Measurements from ENCODE around the gene FAM168B. TPM values are rescaled to one million over a fixed set of nuclear protein-coding genes. Genes with fewer than 3 reads are reported as not detected.

The FAM168B gene
- total RNA-seq, 1 experiment from 2014 or later = 69.6 TPM

DNA sequence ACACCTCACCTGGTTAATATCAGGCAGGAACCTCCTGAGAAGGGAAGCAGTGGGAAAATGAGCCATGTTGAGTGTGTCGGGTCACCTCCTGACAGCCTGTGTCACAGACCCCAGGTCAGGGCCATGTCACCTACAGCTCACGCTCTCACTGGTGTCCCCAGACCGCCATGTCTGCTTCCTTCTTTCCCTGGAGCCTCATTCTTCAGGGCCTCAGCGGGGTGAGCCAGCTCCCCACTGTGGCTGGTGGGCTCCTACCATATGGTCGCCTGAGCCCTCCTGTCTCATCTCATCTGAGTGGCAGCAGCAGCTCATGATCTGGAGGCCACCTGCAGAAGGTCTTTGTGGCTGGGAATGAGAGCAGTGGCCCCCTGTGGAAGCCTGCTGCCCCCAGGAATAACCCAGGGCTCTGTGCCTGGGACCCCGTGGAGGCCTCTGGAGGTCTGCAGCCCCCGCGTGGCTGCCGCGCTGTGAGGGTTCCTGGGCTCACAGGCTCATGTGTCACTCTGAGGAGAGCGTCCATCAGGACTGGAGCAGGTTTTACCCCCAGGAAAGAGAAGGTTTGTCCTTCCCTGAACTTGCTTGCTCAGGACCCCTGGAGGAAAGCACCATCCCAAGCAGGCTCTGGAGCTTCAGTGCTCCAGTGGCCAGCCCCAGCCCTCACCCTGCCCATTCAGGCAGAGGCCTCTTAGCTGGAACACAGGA is 56.4 kb downstream of the FAM168B start:
- in situ Hi-C loops (cut with HindIII; ENCODE audit: low pct_unique_long_range_greater_than_20kb, low sequenced_read_pairs) = no loop called here
- no peak for DNase-seq (ENCODE audit: low read depth, low spot score)

DNA sequence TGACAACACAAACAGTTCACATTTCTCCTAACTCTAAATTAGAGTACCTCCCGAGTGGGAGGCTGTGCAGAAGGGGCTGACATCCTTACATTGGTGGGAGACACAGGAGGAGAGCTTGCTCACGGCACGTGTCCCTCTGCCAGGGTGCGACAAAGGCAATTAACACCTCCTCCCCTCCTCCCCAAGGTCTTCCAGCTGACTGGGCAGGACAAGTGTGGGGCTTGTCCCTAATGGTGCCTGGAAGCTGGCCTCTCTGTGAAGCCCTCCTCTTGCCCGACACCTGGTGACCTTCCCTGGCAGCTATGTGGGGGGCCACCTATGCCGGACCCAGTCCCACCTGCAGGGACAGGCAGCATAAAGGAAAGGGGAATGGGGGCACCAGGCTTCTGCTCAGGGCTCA is 57.0 kb downstream of the FAM168B start:
- in situ Hi-C loops (cut with HindIII; ENCODE audit: low pct_unique_long_range_greater_than_20kb, low sequenced_read_pairs) = no loop called here
- DNase-seq (ENCODE audit: low read depth, low spot score) = no peak

GRCh38 chr2:131035826-131036231 is 57.4 kb downstream of the FAM168B start:
- no peak for DNase-seq (ENCODE audit: low read depth, low spot score)
- in situ Hi-C loops (cut with HindIII; ENCODE audit: low pct_unique_long_range_greater_than_20kb, low sequenced_read_pairs) = no loop called here

- in situ Hi-C loops (cut with HindIII; ENCODE audit: low pct_unique_long_range_greater_than_20kb, low sequenced_read_pairs) = no loop called here
Measured at GRCh38 chr2:131035112-131035825, 58.0 kb downstream of the FAM168B start.

DNA sequence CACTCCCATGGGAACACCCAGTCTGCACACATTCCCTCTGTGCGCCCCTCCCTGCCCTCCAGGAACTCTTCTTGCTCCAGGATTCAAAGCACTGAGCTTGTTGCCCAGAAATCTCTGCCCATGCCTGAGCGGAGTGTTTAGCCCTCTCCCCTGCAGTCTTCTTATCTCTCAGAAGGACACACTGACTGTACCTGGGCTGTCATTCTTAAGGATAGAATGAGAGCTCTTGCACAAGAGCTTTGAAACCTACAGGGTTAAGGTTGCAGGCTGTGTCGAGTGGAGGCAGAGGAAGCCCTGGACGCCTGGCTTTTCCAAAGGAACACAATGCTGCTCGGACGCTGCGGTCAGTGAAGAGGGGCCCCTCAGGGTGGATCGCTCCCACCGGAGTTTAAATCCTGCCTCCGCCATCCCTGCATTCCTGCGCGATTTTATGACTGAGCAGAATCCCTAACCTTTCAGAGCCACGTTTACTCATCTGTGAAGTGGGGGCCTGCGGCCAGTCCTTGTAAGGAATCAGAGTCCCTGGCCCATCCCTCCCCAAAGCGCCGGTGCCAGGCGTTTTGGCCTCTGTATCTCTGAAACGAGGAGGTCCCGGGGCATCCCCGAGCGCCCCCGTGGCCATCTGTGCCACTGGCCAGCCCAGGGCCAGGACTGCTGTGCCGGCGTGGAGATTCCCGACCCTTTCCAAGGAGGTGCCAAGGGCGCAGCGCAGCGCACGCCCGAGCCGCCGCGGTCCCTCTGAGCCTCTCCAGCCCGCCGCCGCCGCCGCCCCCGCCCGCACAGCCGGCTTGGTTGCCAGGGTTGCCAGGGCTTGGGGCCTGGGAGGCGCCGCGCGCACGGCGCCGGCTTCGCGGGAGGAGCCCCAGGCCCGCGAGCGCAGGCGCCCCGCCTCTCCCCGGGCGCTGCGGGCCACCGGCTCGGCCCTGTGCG is 58.9 kb downstream of the FAM168B start:
- DNase-seq (ENCODE audit: low read depth, low spot score) = no peak
- in situ Hi-C loops (cut with HindIII; ENCODE audit: low pct_unique_long_range_greater_than_20kb, low sequenced_read_pairs) = no loop called here

More at GRCh38 chr2:131035112-131035825, 58.0 kb downstream of the FAM168B start:
- DNase-seq (ENCODE audit: low read depth, low spot score) = no peak

GRCh38 chr2:131033786-131034121 is 59.5 kb downstream of the FAM168B start:
- in situ Hi-C loops (cut with HindIII; ENCODE audit: low pct_unique_long_range_greater_than_20kb, low sequenced_read_pairs) = no loop called here
- DNase-seq (ENCODE audit: low read depth, low spot score) = no peak

DNA sequence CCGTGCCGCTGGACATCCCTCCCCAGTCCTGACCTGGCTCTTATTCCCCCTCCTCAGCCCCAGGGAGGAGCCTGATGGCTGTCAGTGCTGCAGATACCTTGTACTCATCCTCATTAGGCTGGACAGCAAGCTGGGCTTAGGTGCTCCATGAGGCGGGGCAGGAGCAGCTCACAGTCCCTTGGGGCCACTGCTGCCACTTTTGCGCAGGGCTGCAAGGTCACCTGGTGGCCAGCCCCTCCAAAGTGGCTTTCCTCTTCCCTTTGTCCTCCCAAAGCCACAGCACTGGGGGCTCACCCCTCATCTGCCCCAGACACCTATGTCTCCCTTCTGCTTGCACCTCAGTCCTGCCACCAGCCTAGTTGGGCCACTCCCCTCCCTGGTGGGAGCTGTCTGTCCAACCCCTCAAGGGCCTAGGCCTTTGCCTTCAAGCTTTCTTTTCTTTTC is 60.8 kb downstream of the FAM168B start:
- DNase-seq (ENCODE audit: low read depth, low spot score) = no peak
- in situ Hi-C loops (cut with HindIII; ENCODE audit: low pct_unique_long_range_greater_than_20kb, low sequenced_read_pairs) = no loop called here

DNA sequence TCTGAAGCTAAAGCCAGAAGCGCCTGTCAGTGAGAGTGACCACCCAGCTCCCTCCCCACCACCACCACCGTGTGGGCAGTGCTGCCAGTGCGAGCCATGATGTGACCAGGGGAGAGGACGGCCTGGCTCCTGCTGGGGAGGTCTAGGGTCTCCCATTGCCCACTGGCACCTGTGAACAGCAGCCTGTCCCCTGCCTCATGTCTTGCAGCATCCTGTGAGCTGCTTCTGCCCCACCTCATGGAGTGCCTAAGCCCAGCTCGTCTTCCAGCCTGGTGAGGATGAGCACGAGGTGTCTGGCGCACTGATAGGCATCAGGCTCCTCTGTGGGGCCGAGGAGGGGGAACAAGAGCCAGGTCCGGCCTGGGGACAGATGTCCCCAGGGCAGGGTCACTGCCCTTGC is 61.4 kb downstream of the FAM168B start:
- DNase-seq (ENCODE audit: low read depth, low spot score) = no peak

GRCh38 chr2:131031431-131031841 is 61.8 kb downstream of the FAM168B start:
- in situ Hi-C loops (cut with HindIII; ENCODE audit: low pct_unique_long_range_greater_than_20kb, low sequenced_read_pairs) = no loop called here
- DNase-seq (ENCODE audit: low read depth, low spot score) = no peak

More for the DNA sequence above, 61.4 kb downstream of the FAM168B start:
- in situ Hi-C loops (cut with HindIII; ENCODE audit: low pct_unique_long_range_greater_than_20kb, low sequenced_read_pairs) = no loop called here

- in situ Hi-C loops (cut with HindIII; ENCODE audit: low pct_unique_long_range_greater_than_20kb, low sequenced_read_pairs) = no loop called here
- DNase-seq (ENCODE audit: low read depth, low spot score) = no peak
Measured at GRCh38 chr2:131030478-131030971, 62.7 kb downstream of the FAM168B start.

DNA sequence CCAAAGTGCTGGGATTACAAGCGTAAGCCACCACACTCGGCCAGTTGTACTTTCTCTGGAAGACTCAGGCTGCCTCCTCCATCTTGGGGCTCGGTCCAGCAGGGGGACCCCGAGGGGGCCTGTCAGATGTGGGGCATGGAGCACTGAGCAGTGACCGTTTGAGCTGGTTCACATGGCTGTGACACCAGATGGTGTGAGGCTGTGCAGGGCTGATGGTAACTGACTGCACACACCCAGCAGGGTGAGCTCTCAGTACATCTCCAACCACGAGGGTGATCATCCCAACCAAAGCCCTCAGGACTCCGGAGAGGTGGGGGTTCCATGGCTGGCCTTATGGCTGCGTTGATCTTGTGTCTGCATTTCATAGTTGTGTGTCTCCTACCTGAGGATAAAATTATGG is 63.4 kb downstream of the FAM168B start:
- in situ Hi-C loops (cut with HindIII; ENCODE audit: low pct_unique_long_range_greater_than_20kb, low sequenced_read_pairs) = no loop called here
- DNase-seq (ENCODE audit: low read depth, low spot score) = no peak

DNA sequence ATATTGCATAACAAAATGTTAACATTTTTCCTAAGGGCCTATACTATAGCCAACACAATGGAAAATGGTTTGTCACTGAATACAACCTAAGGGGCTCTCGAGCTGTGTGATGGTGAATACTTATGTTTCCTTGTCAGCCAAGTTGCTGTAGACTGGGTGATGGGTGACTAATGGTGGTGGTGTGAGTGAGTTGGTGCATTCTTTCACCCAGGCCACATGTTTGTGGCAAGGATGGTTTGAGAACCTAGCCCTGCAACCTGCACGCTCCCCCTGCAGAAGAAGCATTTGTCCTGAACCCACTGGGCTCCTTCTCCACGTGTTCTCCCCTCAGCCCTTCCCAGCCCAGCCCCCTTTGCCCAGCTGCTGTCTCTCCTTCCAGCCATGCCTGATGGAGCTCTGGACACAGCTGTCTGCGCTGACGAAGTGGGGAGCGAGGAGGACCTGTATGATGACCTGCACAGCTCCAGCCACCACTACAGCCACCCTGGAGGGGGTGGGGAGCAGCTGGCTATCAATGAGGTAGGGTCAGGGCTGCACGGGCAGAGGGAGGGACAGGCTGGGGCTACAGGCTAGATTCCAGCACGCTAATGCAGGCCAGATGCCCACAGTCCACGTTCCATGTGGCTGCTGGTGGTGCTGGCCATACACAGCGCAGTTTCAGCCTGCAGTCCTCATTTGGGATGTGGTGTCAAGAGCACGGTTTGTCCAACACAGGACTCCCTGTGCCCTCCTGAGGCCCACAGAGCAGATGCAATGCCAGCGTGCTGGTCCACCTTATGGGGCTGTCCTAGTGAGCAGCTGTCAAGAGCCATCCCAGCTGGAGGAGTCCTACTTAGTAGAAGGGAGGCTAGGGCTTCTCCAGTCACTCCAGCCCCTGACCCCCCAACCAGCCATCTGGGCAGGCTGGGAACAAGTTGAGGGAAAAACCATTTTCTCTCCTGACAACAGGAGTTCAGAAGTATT is 65.4 kb downstream of the FAM168B start:
- DNase-seq (ENCODE audit: low read depth, low spot score) = no peak
- in situ Hi-C loops (cut with HindIII; ENCODE audit: low pct_unique_long_range_greater_than_20kb, low sequenced_read_pairs) = no loop called here

- in situ Hi-C loops (cut with HindIII; ENCODE audit: low pct_unique_long_range_greater_than_20kb, low sequenced_read_pairs) = no loop called here
- DNase-seq (ENCODE audit: low read depth, low spot score) = no peak
Measured at GRCh38 chr2:131026919-131027318, 66.3 kb downstream of the FAM168B start.

DNA sequence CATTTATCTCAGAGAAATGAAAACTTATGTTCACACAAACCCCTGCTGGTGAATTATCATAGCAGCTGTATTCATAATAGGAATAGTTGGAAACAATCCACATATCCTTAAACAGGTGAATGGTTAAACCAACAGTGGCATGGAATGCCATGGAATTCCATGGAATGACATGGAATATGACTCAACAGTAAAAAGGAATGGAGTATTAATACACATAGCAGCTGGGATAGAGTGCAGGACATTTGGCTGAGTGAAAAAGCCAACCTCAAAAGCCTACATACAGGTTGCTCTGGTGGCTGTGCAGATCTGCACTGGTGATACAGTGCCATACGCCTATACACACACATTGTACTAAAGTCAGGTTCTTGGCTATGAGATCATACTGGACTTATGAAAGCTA is 69.5 kb downstream of the FAM168B start:
- no peak for DNase-seq (ENCODE audit: low read depth, low spot score)
- in situ Hi-C loops (cut with HindIII; ENCODE audit: low pct_unique_long_range_greater_than_20kb, low sequenced_read_pairs) = no loop called here

DNA sequence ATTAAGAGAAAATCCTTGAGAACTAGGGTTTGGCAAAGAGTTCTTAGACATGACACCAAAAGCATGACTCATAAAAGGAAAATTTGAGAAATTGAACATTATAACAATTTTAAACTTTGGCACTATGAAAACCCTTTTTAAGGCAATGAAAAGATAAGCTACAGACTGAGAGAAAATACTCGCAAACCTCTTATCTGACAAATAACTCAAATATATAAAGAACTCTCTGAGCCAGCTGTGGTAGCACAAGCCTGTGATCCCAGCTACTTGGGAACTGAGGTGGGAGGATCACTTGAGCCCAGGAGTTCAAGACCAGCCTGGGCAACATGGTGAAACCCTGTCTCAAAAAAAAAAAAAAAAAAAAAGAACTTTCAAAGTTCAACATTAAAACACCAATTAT is 70.5 kb downstream of the FAM168B start:
- in situ Hi-C loops (cut with HindIII; ENCODE audit: low pct_unique_long_range_greater_than_20kb, low sequenced_read_pairs) = no loop called here
- DNase-seq (ENCODE audit: low read depth, low spot score) = no peak

- in situ Hi-C loops (cut with HindIII; ENCODE audit: low pct_unique_long_range_greater_than_20kb, low sequenced_read_pairs) = no loop called here
- no peak for DNase-seq (ENCODE audit: low read depth, low spot score)
Measured at GRCh38 chr2:131016826-131017741, 76.2 kb downstream of the FAM168B start.
